Natural killer cell (primary cell): Measurements from ENCODE around the gene SPAG9. TPM values are rescaled to one million over a fixed set of nuclear protein-coding genes. Genes with fewer than 3 reads are reported as not detected.

Source experiments
- ATAC-seq, 3 donors: fragments of 150-1000 bp in 2 of 3; fragments of 200-7000 bp in 1 of 3; cut with Tn5 transposase; 1 replicate in 1 of 3; 2 replicates in 2 of 3; pipeline ENCODE4 v1.10.0; 2021; ENCODE audit warnings: mild to moderate bottlenecking in 2 of 3, moderate library complexity in 2 of 3
- DNase-seq, 2 donors: peaks; one replicate each; pipeline versions ENCODE4 v3.0.0 to v3.0.0-alpha.2; 2013 to 2021; ENCODE audit warnings: mixed read lengths in 1 of 2
- H3K27ac ChIP-seq: one replicate; pipeline ENCODE4 v1.5.1; 2013; ENCODE audit warnings: mild to moderate bottlenecking, low read length
- H3K27me3 ChIP-seq: one replicate; pipeline ENCODE4 v1.6.1; 2013; ENCODE audit warnings: low read length; ENCODE audit not compliant: control insufficient read depth, insufficient read depth
- H3K36me3 ChIP-seq: one replicate; pipeline ENCODE4 v1.6.1; 2013; ENCODE audit warnings: low read length; ENCODE audit not compliant: control insufficient read depth, insufficient read depth
- H3K4me1 ChIP-seq: one replicate; pipeline ENCODE4 v1.6.1; 2013; ENCODE audit warnings: low read length; ENCODE audit not compliant: control insufficient read depth, insufficient read depth
- H3K4me3 ChIP-seq: one replicate; pipeline ENCODE4 v1.5.1; 2013; ENCODE audit warnings: low read length
- H3K9me3 ChIP-seq: one replicate; pipeline ENCODE4 v1.6.1; 2013; ENCODE audit warnings: low read length; ENCODE audit not compliant: control insufficient read depth, insufficient read depth
- H3K27ac Mint-ChIP-seq, 2 donors: one replicate each; pipeline ENCODE4 v1.8.0; 2022; ENCODE audit warnings: mild to moderate bottlenecking in 2 of 2, mixed read lengths in 2 of 2, moderate library complexity in 1 of 2
- H3K27me3 Mint-ChIP-seq, 2 donors: one replicate each; pipeline ENCODE4 v1.8.0; 2022; ENCODE audit warnings: low read depth in 2 of 2, mixed read lengths in 2 of 2
- H3K36me3 Mint-ChIP-seq: one replicate; pipeline ENCODE4 v1.8.0; 2022; ENCODE audit warnings: mixed read lengths
- H3K4me1 Mint-ChIP-seq, 2 donors: one replicate each; pipeline ENCODE4 v1.8.0; 2022; ENCODE audit warnings: mixed read lengths in 2 of 2
- H3K4me3 Mint-ChIP-seq: one replicate; pipeline ENCODE4 v1.8.0; 2022; ENCODE audit warnings: mild to moderate bottlenecking, moderate library complexity, mixed read lengths
- H3K9me3 Mint-ChIP-seq, 2 donors: one replicate each; pipeline ENCODE4 v1.8.0; 2022; ENCODE audit warnings: mixed read lengths in 2 of 2
- WGBS: methylation state at CpG from one replicate; pipeline ENCODE4 v1.1.7; 2013; ENCODE audit warnings: missing lambda C conversion rate; ENCODE audit not compliant: insufficient coverage; 5-methylcytosine and 5-hydroxymethylcytosine counted together
- intact Hi-C: fragments of 100-400 bp; cut with micrococcal nuclease; formaldehyde crosslinking; loops from one replicate; pipeline ENCODE4 v1.14.2; 2022
- total RNA-seq, 4 donors: library from RNA; stranded (reverse); fragments of 120-200 nt in 1 of 4; gene quantifications; one replicate each; pipeline versions ENCODE4 v1.2.3 to v1.2.4, GENCODE V29; 2013 to 2022
- TF ChIP-seq, protein P1 (sequence below): fragments of 200-600 bp; IDR thresholded peaks from one replicate; pipeline ENCODE4 v1.8.0; 2022; ENCODE audit warnings: antibody characterized with exemption

SPAG9 gene
- total RNA-seq, 3 donors from 2014 or later (not counting 1 experiment from before 2014, with no cell fraction given) = 78.1 to 91.7 (median 90.3) TPM

GRCh38 chr17:50924800-50925199 lies 195.9 kb downstream of the SPAG9 start:
- Mint-ChIP-seq H3K9me3 (no peaks in the 10 kb centered on the region), H3K4me3 (no peak overlapping the region), H3K4me1 (peaks cover 7 to 13% of the 10 kb centered on the region in 2 donors), H3K27ac (peak overlapping the region in 1 of 2 donors; percentile 33), H3K27me3 (peaks cover 8 to 22% of the 10 kb centered on the region in 2 donors), H3K36me3 (no peaks in the 10 kb centered on the region)
- H3K27me3 ChIP-seq = no peaks in the 10 kb centered on the region
- peaks cover 24% of the 10 kb centered on the region for H3K4me1 ChIP-seq
- WGBS = 98% methylated on average over 2 of the region's 3 CpGs
- intact Hi-C loops = no loop called here
- ATAC-seq (no peak), DNase-seq (no peak)
- TF ChIP-seq, protein P1, sequence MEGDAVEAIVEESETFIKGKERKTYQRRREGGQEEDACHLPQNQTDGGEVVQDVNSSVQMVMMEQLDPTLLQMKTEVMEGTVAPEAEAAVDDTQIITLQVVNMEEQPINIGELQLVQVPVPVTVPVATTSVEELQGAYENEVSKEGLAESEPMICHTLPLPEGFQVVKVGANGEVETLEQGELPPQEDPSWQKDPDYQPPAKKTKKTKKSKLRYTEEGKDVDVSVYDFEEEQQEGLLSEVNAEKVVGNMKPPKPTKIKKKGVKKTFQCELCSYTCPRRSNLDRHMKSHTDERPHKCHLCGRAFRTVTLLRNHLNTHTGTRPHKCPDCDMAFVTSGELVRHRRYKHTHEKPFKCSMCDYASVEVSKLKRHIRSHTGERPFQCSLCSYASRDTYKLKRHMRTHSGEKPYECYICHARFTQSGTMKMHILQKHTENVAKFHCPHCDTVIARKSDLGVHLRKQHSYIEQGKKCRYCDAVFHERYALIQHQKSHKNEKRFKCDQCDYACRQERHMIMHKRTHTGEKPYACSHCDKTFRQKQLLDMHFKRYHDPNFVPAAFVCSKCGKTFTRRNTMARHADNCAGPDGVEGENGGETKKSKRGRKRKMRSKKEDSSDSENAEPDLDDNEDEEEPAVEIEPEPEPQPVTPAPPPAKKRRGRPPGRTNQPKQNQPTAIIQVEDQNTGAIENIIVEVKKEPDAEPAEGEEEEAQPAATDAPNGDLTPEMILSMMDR = no peak
- H3K36me3 ChIP-seq = no peaks in the 10 kb centered on the region
- no peak overlapping the region for H3K4me3 ChIP-seq
- H3K9me3 ChIP-seq = no peaks in the 10 kb centered on the region
- no peak overlapping the region for H3K27ac ChIP-seq

DNA sequence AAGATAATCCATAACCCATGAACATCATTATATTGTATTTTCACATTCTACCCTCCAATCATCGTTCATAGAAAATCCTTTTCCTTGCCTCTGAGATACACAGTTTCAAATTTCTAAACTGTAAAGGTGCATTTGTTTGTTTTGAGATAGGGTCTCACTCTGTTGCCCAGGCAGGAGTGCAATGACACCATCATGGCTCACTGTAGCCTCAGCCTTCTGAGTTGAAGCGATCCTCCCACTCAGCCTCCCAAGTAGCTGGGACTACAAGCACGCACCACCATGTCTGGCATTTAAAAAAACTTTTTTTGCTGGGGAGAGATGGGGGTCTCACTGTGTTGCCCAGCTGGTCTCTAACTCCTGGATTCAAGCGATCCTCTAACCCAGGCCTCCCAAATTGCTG lies 196.4 kb downstream of the SPAG9 start:
- Mint-ChIP-seq H3K4me3 (no peak overlapping the region), H3K27me3 (peaks cover 8 to 23% of the 10 kb centered on the region in 2 donors), H3K36me3 (no peaks in the 10 kb centered on the region), H3K9me3 (no peaks in the 10 kb centered on the region), H3K4me1 (peaks cover 11 to 16% of the 10 kb centered on the region in 2 donors), H3K27ac (no peak overlapping the region)
- Histone ChIP-seq H3K27ac (no peak overlapping the region), H3K9me3 (no peaks in the 10 kb centered on the region), H3K4me1 (peaks cover 29% of the 10 kb centered on the region), H3K27me3 (no peaks in the 10 kb centered on the region), H3K36me3 (no peaks in the 10 kb centered on the region), H3K4me3 (no peak overlapping the region)
- TF ChIP-seq, protein P1 = no peak
- 96% methylated on average over 3 of the region's 4 CpGs for WGBS
- DNase-seq = no peak
- no peak for ATAC-seq
- intact Hi-C loops = no loop called here

DNA sequence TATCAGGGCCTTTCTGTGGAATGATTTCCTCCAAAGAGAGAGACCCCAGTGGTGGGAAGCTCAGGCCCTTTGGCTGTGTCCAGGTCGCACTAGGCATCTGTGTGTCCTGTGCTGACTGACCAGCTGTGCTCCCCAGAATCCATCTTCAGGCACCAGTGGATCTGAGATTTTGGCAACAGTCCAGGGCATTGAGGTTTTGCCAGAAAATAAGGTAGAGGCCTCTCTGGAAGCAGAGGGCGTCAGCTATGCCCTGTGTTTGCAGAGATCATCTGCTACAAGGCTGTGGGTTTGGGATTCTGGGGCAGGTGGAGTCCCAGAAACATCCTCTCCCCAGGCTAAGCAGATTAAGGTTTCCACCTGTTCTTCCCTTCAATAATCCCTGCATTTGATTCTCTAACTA lies 197.1 kb downstream of the SPAG9 start:
- H3K4me3 Mint-ChIP-seq = no peak overlapping the region
- 85% methylated on average over 2 of the region's 2 CpGs for WGBS

More for the DNA sequence above, 197.1 kb downstream of the SPAG9 start:
- DNase-seq = no peak
- no peak for ATAC-seq
- Histone ChIP-seq H3K4me1 (peaks cover 36% of the 10 kb centered on the region), H3K4me3 (no peak overlapping the region), H3K27ac (no peak overlapping the region), H3K36me3 (no peaks in the 10 kb centered on the region), H3K27me3 (no peaks in the 10 kb centered on the region), H3K9me3 (no peaks in the 10 kb centered on the region)
- peaks cover 15 to 21% of the 10 kb centered on the region in 2 donors for H3K4me1 Mint-ChIP-seq
- intact Hi-C loops = no loop called here
- peaks cover 8 to 21% of the 10 kb centered on the region in 2 donors for H3K27me3 Mint-ChIP-seq
- TF ChIP-seq, protein P1 = no peak
- no peak overlapping the region for H3K27ac Mint-ChIP-seq
- H3K9me3 Mint-ChIP-seq = no peaks in the 10 kb centered on the region
- H3K36me3 Mint-ChIP-seq = no peaks in the 10 kb centered on the region
